SK-N-SH (cell line): Measurements from ENCODE around the gene NADSYN1. TPM values are rescaled to one million over a fixed set of nuclear protein-coding genes. Genes with fewer than 3 reads are reported as not detected.

ENCODE experiments used
- CTCF ChIA-PET: fragments of 300-600, 350-600 bp; formaldehyde crosslinking; extraction: SDS; loops from one replicate; lab custom pipeline; 2021; lab: Yijun Ruan, JAX
- POLR2A ChIA-PET: fragments of 350-600 bp; sonication (Branson Sonifier 250); formaldehyde crosslinking; extraction: SDS; loops from one replicate; lab custom pipeline; 2020; ENCODE audit warnings: antibody characterized with exemption, inconsistent platforms; lab: Yijun Ruan, JAX
- DNase-seq: peaks from one replicate; pipeline ENCODE4 v3.0.0; 2012
- H2AFZ ChIP-seq: fragments of 200-600 bp; sonication (generic); 2 replicates; pipeline ENCODE4 v1.8.1; 2016; ENCODE audit warnings: antibody characterized with exemption, mild to moderate bottlenecking, low read depth
- H3F3A ChIP-seq: fragments of 200-600 bp; sonication (generic); replicated peaks from 2 replicates; pipeline ENCODE3; 2016; ENCODE audit warnings: antibody characterized with exemption, mild to moderate bottlenecking; ENCODE audit not compliant: insufficient read depth
- H3K27ac ChIP-seq, 2 experiments: fragments of 200-500 bp in 1 of 2; fragments of 200-600 bp in 1 of 2; sonication (Bioruptor generic) in 1 of 2; sonication (generic), shearing (Covaris generic) in 1 of 2; 2 replicates each; pipeline versions ENCODE4 v1.5.1 to v1.6.1; 2014 to 2016; ENCODE audit warnings: low read depth in 2 of 2, inconsistent platforms in 1 of 2, low read length in 1 of 2, mild to moderate bottlenecking in 1 of 2, mixed read lengths in 1 of 2
- H3K27me3 ChIP-seq: fragments of 200-600 bp; sonication (generic), shearing (Covaris generic); 2 replicates; pipeline ENCODE4 v1.6.1; 2016; ENCODE audit warnings: mixed run types; ENCODE audit not compliant: insufficient read depth
- H3K36me3 ChIP-seq, 2 experiments: fragments of 200-500 bp in 1 of 2; fragments of 200-600 bp in 1 of 2; sonication (Bioruptor generic) in 1 of 2; sonication (generic) in 1 of 2; replicated peaks in 1 of 2; 2 replicates each; pipeline versions ENCODE3 to v1.5.1; 2014 to 2016; ENCODE audit warnings: low read length in 1 of 2, mild to moderate bottlenecking in 1 of 2; ENCODE audit not compliant: insufficient read depth in 2 of 2, control insufficient read depth in 1 of 2
- H3K4me1 ChIP-seq, 2 experiments: fragments of 200-500 bp in 1 of 2; fragments of 200-600 bp in 1 of 2; sonication (Bioruptor generic) in 1 of 2; sonication (generic), shearing (Covaris generic) in 1 of 2; 2 replicates each; pipeline versions ENCODE4 v1.5.1 to v1.6.1; 2014 to 2016; ENCODE audit warnings: low read depth in 1 of 2, low read length in 1 of 2, mixed run types in 1 of 2; ENCODE audit not compliant: insufficient read depth in 2 of 2, control insufficient read depth in 1 of 2
- H3K4me2 ChIP-seq: fragments of 200-600 bp; sonication (generic), shearing (Covaris generic); 2 replicates; pipeline ENCODE4 v1.6.1; 2017; ENCODE audit warnings: mixed run types
- H3K4me3 ChIP-seq, 2 experiments: fragments of 200-500 bp in 1 of 2; fragments of 200-600 bp in 1 of 2; sonication (Bioruptor generic) in 1 of 2; sonication (generic), shearing (Covaris generic) in 1 of 2; 2 replicates each; pipeline versions ENCODE4 v1.5.1 to v1.8.1; 2014 to 2016; ENCODE audit warnings: low read depth in 2 of 2, inconsistent platforms in 1 of 2, low read length in 1 of 2, mild to moderate bottlenecking in 1 of 2, mixed read lengths in 1 of 2, moderate library complexity in 1 of 2
- H3K79me2 ChIP-seq: fragments of 200-600 bp; sonication (generic); 2 replicates; pipeline ENCODE4 v1.8.1; 2017; ENCODE audit warnings: mild to moderate bottlenecking; ENCODE audit not compliant: insufficient read depth
- H3K9ac ChIP-seq: fragments of 200-600 bp; sonication (generic); 2 replicates; pipeline ENCODE4 v1.6.1; 2017; ENCODE audit warnings: mixed run types
- H3K9me2 ChIP-seq: fragments of 200-600 bp; sonication (generic); 2 replicates; pipeline ENCODE4 v1.6.1; 2017; ENCODE audit warnings: mixed run types
- H3K9me3 ChIP-seq: fragments of 200-600 bp; sonication (generic); 2 replicates; pipeline ENCODE4 v1.6.1; 2017; ENCODE audit warnings: mixed run types, mild to moderate bottlenecking, moderate library complexity
- H4K20me1 ChIP-seq: fragments of 200-600 bp; sonication (generic); 2 replicates; pipeline ENCODE4 v1.6.1; 2017; ENCODE audit warnings: mild to moderate bottlenecking, mixed run types; ENCODE audit not compliant: insufficient read depth
- FOXJ3 ChIP-seq: sonication (generic); formaldehyde crosslinking; IDR thresholded peaks from 2 replicates; pipeline ENCODE4 v1.5.1; 2020; ENCODE audit warnings: mild to moderate bottlenecking, missing genetic modification reagents
- FOXM1 ChIP-seq: IDR thresholded peaks from 2 replicates; pipeline ENCODE4 v1.4.0; 2012; ENCODE audit warnings: low read depth, mild to moderate bottlenecking
- GATA2 ChIP-seq: sonication (generic); formaldehyde crosslinking; IDR thresholded peaks from 2 replicates; pipeline ENCODE4 v1.5.0; 2020; ENCODE audit warnings: mild to moderate bottlenecking, missing genetic modification reagents
- RFX5 ChIP-seq: IDR thresholded peaks from 2 replicates; pipeline ENCODE4 v1.6.1; 2012; ENCODE audit warnings: mild to moderate bottlenecking, improper control_type of control experiment, low read length
- WGBS: methylation state at CpG from one replicate; pipeline ENCODE4 v1.1.6; 2017; ENCODE audit warnings: low lambda C conversion rate; 5-methylcytosine and 5-hydroxymethylcytosine counted together
- polyA plus RNA-seq, 3 experiments: library from polyadenylated mRNA; depleted of rRNA; stranded (reverse); fragments of >200 nt; gene quantifications; 2 replicates each; pipeline ENCODE4 v1.2.3, GENCODE V29; 2012
- TF ChIP-seq, protein P1 (sequence below): IDR thresholded peaks from 2 replicates; pipeline ENCODE4 v1.4.0; 2012; ENCODE audit warnings: low read depth, borderline replicate concordance
- TF ChIP-seq, protein P2 (sequence below): fragments of 150-350 bp; IDR thresholded peaks from 2 replicates; pipeline ENCODE4 v1.6.1; 2016; ENCODE audit warnings: mild to moderate bottlenecking, low read depth, low read length
- TF ChIP-seq, protein P3 (sequence below): IDR thresholded peaks from 2 replicates; pipeline ENCODE4 v1.4.0; 2012; ENCODE audit warnings: low read depth

NADSYN1 gene
- polyA plus RNA-seq, 1 of the 3 experiments (the other 2 are of a cell fraction), result 62.5 TPM

DNA sequence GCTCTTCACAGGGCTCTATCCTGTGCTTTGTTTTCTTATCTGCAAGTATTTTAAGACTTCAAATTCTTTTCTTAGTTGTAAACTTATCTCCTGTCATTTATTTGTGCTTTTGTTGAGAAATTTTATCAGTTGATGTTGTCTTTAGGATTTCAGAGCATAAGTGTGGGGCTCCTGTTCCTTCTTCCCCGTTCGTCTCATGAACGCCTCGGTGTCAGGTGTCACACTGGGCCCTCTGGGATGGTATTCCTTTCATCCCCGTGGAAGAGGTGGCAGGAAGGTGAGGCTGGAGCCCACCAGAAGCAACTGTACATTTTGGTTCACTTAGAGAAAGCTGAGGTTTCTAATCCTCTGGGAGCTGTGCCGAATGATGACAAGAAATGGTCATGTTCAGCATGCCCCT, 17.9 kb downstream of the NADSYN1 start:
- Histone ChIP-seq H3K27ac (no peak overlapping the region), H3K9me2 (no peaks in the 10 kb centered on the region), H3K9ac (no peak overlapping the region), H3K27me3 (no peaks in the 10 kb centered on the region), H3K4me2 (no peak overlapping the region), H2AFZ (no peak overlapping the region), H3K9me3 (no peaks in the 10 kb centered on the region), H3K36me3 (peaks cover 9 to 64% of the 10 kb centered on the region in 2 experiments), H3F3A (no peaks in the 10 kb centered on the region), H3K4me3 (no peak overlapping the region), H3K79me2 (no peaks in the 10 kb centered on the region), H3K4me1 (no peaks in the 10 kb centered on the region), H4K20me1 (no peaks in the 10 kb centered on the region)
- POLR2A ChIA-PET, result no interaction called here
- CTCF ChIA-PET, result no interaction called here
- WGBS, result 87% methylated on average over 6 of the region's 6 CpGs
- no peak for DNase-seq
- no peak for TF ChIP-seq FOXJ3 (CRISPR knock-in tag)
- TF ChIP-seq FOXM1, result no peak
- TF ChIP-seq RFX5, result no peak
- TF ChIP-seq, protein P1, sequence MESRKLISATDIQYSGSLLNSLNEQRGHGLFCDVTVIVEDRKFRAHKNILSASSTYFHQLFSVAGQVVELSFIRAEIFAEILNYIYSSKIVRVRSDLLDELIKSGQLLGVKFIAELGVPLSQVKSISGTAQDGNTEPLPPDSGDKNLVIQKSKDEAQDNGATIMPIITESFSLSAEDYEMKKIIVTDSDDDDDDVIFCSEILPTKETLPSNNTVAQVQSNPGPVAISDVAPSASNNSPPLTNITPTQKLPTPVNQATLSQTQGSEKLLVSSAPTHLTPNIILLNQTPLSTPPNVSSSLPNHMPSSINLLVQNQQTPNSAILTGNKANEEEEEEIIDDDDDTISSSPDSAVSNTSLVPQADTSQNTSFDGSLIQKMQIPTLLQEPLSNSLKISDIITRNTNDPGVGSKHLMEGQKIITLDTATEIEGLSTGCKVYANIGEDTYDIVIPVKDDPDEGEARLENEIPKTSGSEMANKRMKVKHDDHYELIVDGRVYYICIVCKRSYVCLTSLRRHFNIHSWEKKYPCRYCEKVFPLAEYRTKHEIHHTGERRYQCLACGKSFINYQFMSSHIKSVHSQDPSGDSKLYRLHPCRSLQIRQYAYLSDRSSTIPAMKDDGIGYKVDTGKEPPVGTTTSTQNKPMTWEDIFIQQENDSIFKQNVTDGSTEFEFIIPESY, result no peak
- TF ChIP-seq, protein P2, sequence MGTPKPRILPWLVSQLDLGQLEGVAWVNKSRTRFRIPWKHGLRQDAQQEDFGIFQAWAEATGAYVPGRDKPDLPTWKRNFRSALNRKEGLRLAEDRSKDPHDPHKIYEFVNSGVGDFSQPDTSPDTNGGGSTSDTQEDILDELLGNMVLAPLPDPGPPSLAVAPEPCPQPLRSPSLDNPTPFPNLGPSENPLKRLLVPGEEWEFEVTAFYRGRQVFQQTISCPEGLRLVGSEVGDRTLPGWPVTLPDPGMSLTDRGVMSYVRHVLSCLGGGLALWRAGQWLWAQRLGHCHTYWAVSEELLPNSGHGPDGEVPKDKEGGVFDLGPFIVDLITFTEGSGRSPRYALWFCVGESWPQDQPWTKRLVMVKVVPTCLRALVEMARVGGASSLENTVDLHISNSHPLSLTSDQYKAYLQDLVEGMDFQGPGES, result no peak

DNA sequence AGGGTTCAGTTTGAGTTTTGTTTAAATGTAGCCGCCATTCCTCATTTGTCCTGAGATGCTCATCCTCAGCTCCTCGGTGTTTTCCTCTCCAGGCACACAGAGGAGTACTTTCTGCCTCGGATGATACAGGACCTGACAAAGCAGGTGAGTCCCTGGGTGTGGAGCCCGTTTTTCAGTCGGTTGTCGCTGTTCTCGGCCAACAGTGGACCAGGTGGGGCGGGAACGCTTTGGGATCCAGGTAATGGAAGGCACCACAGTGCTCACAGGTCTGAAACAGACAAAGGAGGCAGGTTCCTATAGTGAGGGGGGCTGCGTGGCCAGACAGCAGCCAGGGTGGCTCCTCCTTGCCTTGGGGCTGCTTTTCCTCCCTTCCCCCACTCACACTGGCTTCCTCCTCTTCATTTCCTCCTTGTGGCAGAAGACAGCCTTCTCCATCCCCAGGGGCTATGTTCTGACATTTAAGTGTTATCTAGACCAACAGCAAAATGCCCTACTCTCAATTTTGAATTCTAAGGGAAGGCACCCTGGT, 19.4 kb downstream of the NADSYN1 start:
- H2AFZ ChIP-seq, result no peak overlapping the region
- no peak overlapping the region for H3K4me3 ChIP-seq
- no peaks in the 10 kb centered on the region for H3F3A ChIP-seq
- no peak overlapping the region for H3K9ac ChIP-seq
- no peaks in the 10 kb centered on the region for H3K9me3 ChIP-seq
- H3K27me3 ChIP-seq, result no peaks in the 10 kb centered on the region
- TF ChIP-seq, protein P1, result no peak
- no peak for TF ChIP-seq GATA2 (CRISPR knock-in tag)
- TF ChIP-seq, protein P3, sequence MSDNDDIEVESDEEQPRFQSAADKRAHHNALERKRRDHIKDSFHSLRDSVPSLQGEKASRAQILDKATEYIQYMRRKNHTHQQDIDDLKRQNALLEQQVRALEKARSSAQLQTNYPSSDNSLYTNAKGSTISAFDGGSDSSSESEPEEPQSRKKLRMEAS, result no peak
- H3K27ac ChIP-seq, result no peak overlapping the region
- ChIA-PET CTCF (no interaction called here), POLR2A (no interaction called here)
- no peak overlapping the region for H3K4me2 ChIP-seq
- no peaks in the 10 kb centered on the region for H4K20me1 ChIP-seq
- no peaks in the 10 kb centered on the region for H3K9me2 ChIP-seq
- peaks cover 9 to 66% of the 10 kb centered on the region in 2 experiments for H3K36me3 ChIP-seq
- DNase-seq, result no peak
- no peaks in the 10 kb centered on the region for H3K79me2 ChIP-seq
- no peaks in the 10 kb centered on the region for H3K4me1 ChIP-seq
- 74% methylated on average over 4 of the region's 10 CpGs for WGBS
